Mucosa of descending colon (tissue), 3 donors: ENCODE measurements around the gene MYRIP. TPM values are rescaled to one million over a fixed set of nuclear protein-coding genes. Genes with fewer than 3 reads are reported as not detected.

Source experiments
- ATAC-seq: fragments of 200-7000 bp; cut with Tn5 transposase; one replicate; pipeline ENCODE4 v1.9.1; 2020; ENCODE audit warnings: mild to moderate bottlenecking, moderate library complexity
- DNase-seq, 3 donors: peaks; one replicate each; pipeline ENCODE4 v3.0.0-alpha.2; 2020
- H3K36me3 ChIP-seq: fragments of 200-600 bp; one replicate; pipeline ENCODE4 v1.8.0; 2021; ENCODE audit warnings: low read depth, mild to moderate bottlenecking
- H3K4me1 ChIP-seq: fragments of 200-600 bp; one replicate; pipeline ENCODE4 v1.8.0; 2021; ENCODE audit warnings: low read depth, mild to moderate bottlenecking
- H3K4me3 ChIP-seq: fragments of 200-600 bp; one replicate; pipeline ENCODE4 v1.8.0; 2021; ENCODE audit warnings: mild to moderate bottlenecking
- H3K9me3 ChIP-seq: fragments of 200-600 bp; one replicate; pipeline ENCODE4 v1.8.0; 2021; ENCODE audit warnings: mild to moderate bottlenecking
- intact Hi-C, 2 donors: fragments of 100-400 bp; cut with DNase I in 1 of 2; cut with micrococcal nuclease in 1 of 2; formaldehyde crosslinking; loops; one replicate each; pipeline versions ENCODE4 v1.11.0 to v1.11.1; 2022; cut with DNase I, micrococcal nuclease
- total RNA-seq, 3 donors: library from RNA; stranded (reverse); fragmentation: NEBNext Ultra II Directional in 2 of 3; extraction: Animal tissue kit (Norgen Biotek cat#: 25700) in 2 of 3; gene quantifications; one replicate each; pipeline versions ENCODE4 v1.2.1 to v1.2.4, GENCODE V29; 2021 to 2023
- TF ChIP-seq, protein P1 (sequence below): fragments of 200-600 bp; IDR thresholded peaks from one replicate; pipeline ENCODE4 v1.8.0; 2022; ENCODE audit warnings: antibody characterized with exemption, mild to moderate bottlenecking
- donor health status: DM: no; HTN: no; CAD: no; lungs with moderate emphysema.
- donor health status: DM: no; HTN: no; CAD: no.
- donor health status: DM: no; HTN: yes; CAD: no.

Gene MYRIP
- total RNA-seq, 3 donors from 2014 or later = 7.2 to 11.2 (median 9.9) TPM

DNA sequence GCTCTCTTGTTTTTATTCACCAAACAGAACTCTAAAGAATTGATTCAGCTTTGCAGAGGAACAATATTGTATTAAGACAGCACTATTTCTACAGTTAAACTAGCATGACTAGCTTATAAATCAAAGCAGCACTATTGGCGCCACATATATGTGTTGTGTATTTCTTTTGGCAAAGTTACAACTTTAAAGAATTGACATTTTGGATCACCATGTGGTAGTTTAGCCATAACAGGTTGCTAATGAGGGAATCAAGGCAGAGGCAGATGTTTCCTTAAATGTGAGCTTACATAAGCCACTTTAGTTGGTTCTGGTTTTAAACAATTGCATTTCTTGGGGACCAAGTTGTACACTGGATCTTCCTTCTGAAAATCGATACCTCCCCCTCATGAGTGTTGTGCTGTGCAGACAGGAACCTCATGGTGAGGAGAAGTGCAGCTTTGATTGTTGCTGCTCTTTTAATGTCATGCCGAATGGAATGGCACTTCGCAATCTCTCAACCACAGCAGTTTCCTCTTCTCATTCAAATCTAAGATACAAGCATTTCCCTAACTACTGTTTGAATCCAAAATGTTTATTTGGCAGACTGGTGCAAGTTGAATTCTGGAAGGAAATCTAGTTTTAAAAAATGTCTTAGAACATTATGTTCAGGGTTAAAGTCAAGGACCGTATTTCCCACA, 151.2 kb downstream of the MYRIP start:
- Histone ChIP-seq H3K36me3 (no peaks in the 10 kb centered on the region), H3K9me3 (no peaks in the 10 kb centered on the region), H3K4me3 (no peak overlapping the region), H3K4me1 (no peaks in the 10 kb centered on the region)
- TF ChIP-seq, protein P1, sequence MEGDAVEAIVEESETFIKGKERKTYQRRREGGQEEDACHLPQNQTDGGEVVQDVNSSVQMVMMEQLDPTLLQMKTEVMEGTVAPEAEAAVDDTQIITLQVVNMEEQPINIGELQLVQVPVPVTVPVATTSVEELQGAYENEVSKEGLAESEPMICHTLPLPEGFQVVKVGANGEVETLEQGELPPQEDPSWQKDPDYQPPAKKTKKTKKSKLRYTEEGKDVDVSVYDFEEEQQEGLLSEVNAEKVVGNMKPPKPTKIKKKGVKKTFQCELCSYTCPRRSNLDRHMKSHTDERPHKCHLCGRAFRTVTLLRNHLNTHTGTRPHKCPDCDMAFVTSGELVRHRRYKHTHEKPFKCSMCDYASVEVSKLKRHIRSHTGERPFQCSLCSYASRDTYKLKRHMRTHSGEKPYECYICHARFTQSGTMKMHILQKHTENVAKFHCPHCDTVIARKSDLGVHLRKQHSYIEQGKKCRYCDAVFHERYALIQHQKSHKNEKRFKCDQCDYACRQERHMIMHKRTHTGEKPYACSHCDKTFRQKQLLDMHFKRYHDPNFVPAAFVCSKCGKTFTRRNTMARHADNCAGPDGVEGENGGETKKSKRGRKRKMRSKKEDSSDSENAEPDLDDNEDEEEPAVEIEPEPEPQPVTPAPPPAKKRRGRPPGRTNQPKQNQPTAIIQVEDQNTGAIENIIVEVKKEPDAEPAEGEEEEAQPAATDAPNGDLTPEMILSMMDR = no peak
- DNase-seq = no peak
- no peak for ATAC-seq
- intact Hi-C loops = no loop called here

DNA sequence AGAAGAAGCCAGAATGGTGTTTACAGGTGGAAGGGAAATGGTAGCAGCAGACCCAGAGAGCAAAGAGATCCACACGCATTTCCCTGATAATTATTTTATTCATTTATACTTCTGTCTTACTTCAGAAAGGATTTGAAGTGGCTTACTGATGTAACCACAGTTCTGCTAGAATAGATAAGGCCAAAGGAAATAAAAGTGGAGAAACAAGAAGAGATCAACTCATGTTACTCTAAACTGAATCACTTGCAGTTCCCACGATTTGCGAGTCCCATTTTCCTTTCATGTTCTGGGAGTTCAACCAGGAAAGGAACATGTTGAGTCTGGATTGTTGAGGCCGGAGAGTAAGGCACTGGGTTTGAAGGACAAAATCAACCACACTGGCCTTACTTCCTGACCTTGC, 151.8 kb downstream of the MYRIP start:
- DNase-seq (no peak), ATAC-seq (no peak)
- intact Hi-C loops = no loop called here
- TF ChIP-seq, protein P1 = no peak
- H3K4me1 ChIP-seq = no peaks in the 10 kb centered on the region
- no peaks in the 10 kb centered on the region for H3K9me3 ChIP-seq
- H3K4me3 ChIP-seq = no peak overlapping the region
- no peaks in the 10 kb centered on the region for H3K36me3 ChIP-seq

DNA sequence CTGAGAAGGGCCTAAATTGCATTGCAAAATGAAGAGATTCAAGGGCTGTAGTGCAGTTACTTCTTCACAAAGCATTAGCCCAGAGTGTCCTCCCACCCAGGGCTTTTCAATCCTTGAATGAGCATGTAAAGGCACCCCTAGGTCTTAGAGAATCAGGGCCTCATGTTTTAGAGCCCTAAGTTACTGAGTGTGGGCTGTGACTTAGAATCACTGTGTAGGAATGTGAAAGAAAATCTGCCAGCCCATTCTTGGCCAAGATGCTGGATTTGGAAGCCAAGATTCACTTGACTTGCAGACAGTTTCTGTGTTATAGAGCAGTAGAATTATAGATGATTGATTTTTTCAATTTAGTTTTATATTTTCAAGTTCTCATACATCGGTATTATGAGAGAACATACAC, 153.2 kb downstream of the MYRIP start:
- Histone ChIP-seq H3K4me3 (no peak overlapping the region), H3K4me1 (no peaks in the 10 kb centered on the region), H3K9me3 (no peaks in the 10 kb centered on the region), H3K36me3 (no peaks in the 10 kb centered on the region)
- ATAC-seq (no peak), DNase-seq (no peak)
- TF ChIP-seq, protein P1 = no peak
- intact Hi-C loops = no loop called here

DNA sequence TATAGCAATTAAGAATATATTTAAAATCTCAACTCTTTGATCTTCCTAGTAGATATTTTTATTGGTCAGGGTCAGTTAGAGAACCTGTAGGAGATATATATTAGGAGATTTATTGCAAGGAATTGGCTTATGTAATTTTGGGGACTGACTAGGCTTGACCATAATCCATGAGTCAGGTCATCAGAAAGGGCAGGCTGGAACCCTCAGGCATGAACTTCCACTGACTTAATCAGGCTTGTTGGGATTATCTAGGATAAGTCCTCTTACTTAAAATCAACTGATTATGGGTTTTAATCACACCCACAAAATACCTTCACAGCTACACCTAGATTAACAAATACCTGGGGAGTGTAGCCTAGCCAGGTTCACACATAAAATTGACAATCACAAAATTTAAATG, 156.1 kb downstream of the MYRIP start:
- no peak overlapping the region for H3K4me3 ChIP-seq
- TF ChIP-seq, protein P1 = no peak
- DNase-seq (no peak), ATAC-seq (no peak)
- intact Hi-C loops = no loop called here
- H3K9me3 ChIP-seq = no peaks in the 10 kb centered on the region
- H3K4me1 ChIP-seq = no peaks in the 10 kb centered on the region
- no peaks in the 10 kb centered on the region for H3K36me3 ChIP-seq

DNA sequence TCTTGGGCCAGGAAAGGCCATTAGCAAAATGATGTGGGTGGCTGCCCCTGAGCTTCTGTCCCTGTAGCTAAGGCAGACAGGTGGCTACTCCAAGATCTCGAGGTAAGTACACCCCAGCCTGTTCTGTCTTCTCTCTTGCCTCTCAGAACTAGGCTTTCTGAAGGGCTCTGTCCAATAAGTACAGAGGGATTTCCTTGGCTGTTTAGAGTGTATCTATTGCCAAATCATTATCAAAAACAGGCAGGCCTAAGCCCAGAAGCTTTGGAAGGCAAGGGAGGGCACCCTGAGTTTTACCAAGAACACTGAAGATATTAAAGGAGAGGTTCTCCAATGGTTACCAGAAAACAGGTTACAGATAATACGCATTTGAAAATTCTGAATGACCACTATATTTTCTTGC, 156.6 kb downstream of the MYRIP start:
- Histone ChIP-seq H3K4me1 (no peaks in the 10 kb centered on the region), H3K9me3 (no peaks in the 10 kb centered on the region), H3K36me3 (no peaks in the 10 kb centered on the region), H3K4me3 (no peak overlapping the region)
- DNase-seq = no peak
- ATAC-seq = no peak
- TF ChIP-seq, protein P1 = no peak
- intact Hi-C loops = no loop called here

DNA sequence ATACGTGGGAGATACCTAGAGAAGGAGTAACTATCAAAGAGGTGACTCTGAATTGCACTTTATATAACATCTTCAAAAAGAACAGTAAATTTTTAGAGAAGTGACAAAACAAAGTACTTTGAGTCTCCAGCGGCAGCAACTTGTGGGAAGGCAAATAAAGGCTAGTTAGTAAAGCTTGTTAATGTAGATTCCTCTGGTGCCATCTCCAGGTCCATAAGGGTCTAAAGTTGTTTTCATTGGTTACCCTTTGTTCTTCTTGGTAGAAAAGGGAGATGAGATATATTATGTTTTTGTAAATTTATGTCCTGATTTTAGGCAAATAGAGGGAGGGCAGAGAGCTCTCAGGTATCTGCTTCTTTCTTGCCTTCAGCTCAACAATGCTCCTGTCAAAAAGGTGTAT, 161.6 kb downstream of the MYRIP start:
- DNase-seq = no peak
- no peak for ATAC-seq
- no peaks in the 10 kb centered on the region for H3K9me3 ChIP-seq

More for the DNA sequence above, 161.6 kb downstream of the MYRIP start:
- Histone ChIP-seq H3K36me3 (no peaks in the 10 kb centered on the region), H3K4me3 (no peak overlapping the region), H3K4me1 (no peaks in the 10 kb centered on the region)
- intact Hi-C loops = no loop called here
- TF ChIP-seq, protein P1 = no peak
